Aorta (tissue), 5 donors: ENCODE measurements around the gene VAX1. TPM values are rescaled to one million over a fixed set of nuclear protein-coding genes. Genes with fewer than 3 reads are reported as not detected.
"Not testable (repeated sequence)": the region's sequence is repeated elsewhere in the genome, so short reads cannot be mapped to it uniquely, and the experiment has no call there.

ENCODE experiments used
- ATAC-seq: fragments of 200-7000 bp; cut with Tn5 transposase; one replicate; pipeline ENCODE4 v1.9.1; 2022; ENCODE audit warnings: moderate library complexity; ENCODE audit not compliant: low FRiP score
- DNase-seq, 2 donors: peaks; one replicate each; pipeline ENCODE4 v3.0.0-alpha.2; 2020
- H3K27ac ChIP-seq, 2 donors: one replicate each; pipeline ENCODE4 v1.5.1; 2013; ENCODE audit warnings: low read length in 2 of 2, mild to moderate bottlenecking in 2 of 2, moderate library complexity in 2 of 2, control low read depth in 1 of 2, inconsistent platforms in 1 of 2, low read depth in 1 of 2
- H3K27me3 ChIP-seq, 2 donors: one replicate each; pipeline ENCODE4 v1.6.1; 2013; ENCODE audit warnings: control low read depth in 1 of 2, low read length in 1 of 2, mild to moderate bottlenecking in 1 of 2, moderate library complexity in 1 of 2; ENCODE audit not compliant: insufficient read depth in 2 of 2, control insufficient read depth in 1 of 2
- H3K36me3 ChIP-seq, 2 donors: one replicate each; pipeline ENCODE4 v1.6.1; 2013; ENCODE audit warnings: control low read depth in 1 of 2, low read length in 1 of 2, mild to moderate bottlenecking in 1 of 2; ENCODE audit not compliant: insufficient read depth in 2 of 2, control insufficient read depth in 1 of 2
- H3K4me1 ChIP-seq, 2 donors: one replicate each; pipeline ENCODE4 v1.6.1; 2013; ENCODE audit warnings: low read length in 2 of 2, control low read depth in 1 of 2, mild to moderate bottlenecking in 1 of 2, moderate library complexity in 1 of 2; ENCODE audit not compliant: insufficient read depth in 2 of 2, control insufficient read depth in 1 of 2
- H3K4me3 ChIP-seq, 2 donors: one replicate each; pipeline ENCODE4 v1.5.1; 2013; ENCODE audit warnings: low read length in 2 of 2, control low read depth in 1 of 2, mild to moderate bottlenecking in 1 of 2
- H3K9me3 ChIP-seq: one replicate; pipeline ENCODE4 v1.6.1; 2013; ENCODE audit warnings: mild to moderate bottlenecking, low read length; ENCODE audit not compliant: control insufficient read depth
- WGBS, 2 donors: extraction: QIAGEN DNeasy Blood & Tissue Kit; methylation state at CpG; one replicate each; pipeline ENCODE4 v1.1.7; 2013; 5-methylcytosine and 5-hydroxymethylcytosine counted together
- intact Hi-C, 2 donors: fragments of 100-400 bp; cut with DNase I; formaldehyde crosslinking; loops; one replicate each; pipeline versions ENCODE4 v1.14.2 to v1.15.0; 2022
- polyA plus RNA-seq, 2 donors: library from polyadenylated mRNA; stranded (reverse); fragments of 200-250 nt; gene quantifications; one replicate each; pipeline ENCODE4 v1.2.3, GENCODE V29; 2013
- total RNA-seq, 2 donors: library from RNA; stranded (reverse); fragmentation: NEBNext Ultra II Directional; extraction: Animal tissue kit (Norgen Biotek cat#: 25700); gene quantifications; one replicate each; pipeline ENCODE4 v1.2.1, GENCODE V29; 2021
- donor health status: healthy with polysubstance abuse.
- donor health status: Bipolar disorder and iron deficiency.
- donor health status: DM: no; HTN: no; CAD: no.
- donor health status: DM: no; HTN: no; CAD: no.
- donor health status: DM: yes; HTN: yes; CAD: no.

The VAX1 gene
- total and polyA plus RNA-seq, 4 donors, result not detected

GRCh38 chr10:117134056-117134305 lies 4.1 kb downstream of the VAX1 start:
- H3K4me1 ChIP-seq, result no peaks in the 10 kb centered on the region
- H3K9me3 ChIP-seq, result no peaks in the 10 kb centered on the region
- H3K27me3 ChIP-seq, result no peaks in the 10 kb centered on the region
- ATAC-seq, result no peak
- no peaks in the 10 kb centered on the region for H3K36me3 ChIP-seq
- WGBS, 2 donors, result 2 to 5% methylated on average over 18 to 28 of the region's 28 CpGs
- intact Hi-C loops, result no loop called here
- DNase-seq, result no peak
- H3K27ac ChIP-seq, result no peak overlapping the region
- no peak overlapping the region for H3K4me3 ChIP-seq

- intact Hi-C loops, result no loop called here
- DNase-seq (no peak), ATAC-seq (no peak)
- no peaks in the 10 kb centered on the region for H3K27me3 ChIP-seq
- no peaks in the 10 kb centered on the region for H3K36me3 ChIP-seq
- H3K27ac ChIP-seq, result no peak overlapping the region
- H3K9me3 ChIP-seq, result no peaks in the 10 kb centered on the region
- H3K4me3 ChIP-seq, result no peak overlapping the region
- no peaks in the 10 kb centered on the region for H3K4me1 ChIP-seq
- 7 to 10% methylated on average over 29 to 30 of the region's 30 CpGs for WGBS, 2 donors
Measured at GRCh38 chr10:117133273-117134055, 4.6 kb downstream of the VAX1 start.

- ATAC-seq (no peak), DNase-seq (no peak)
- Histone ChIP-seq H3K27me3 (no peaks in the 10 kb centered on the region), H3K4me3 (no peak overlapping the region), H3K36me3 (no peaks in the 10 kb centered on the region), H3K27ac (no peak overlapping the region), H3K4me1 (no peaks in the 10 kb centered on the region), H3K9me3 (no peaks in the 10 kb centered on the region)
- WGBS, 2 donors, result 3 to 9% methylated on average over 27 of the region's 27 CpGs
- intact Hi-C loops, result no loop called here
Measured at GRCh38 chr10:117132751-117133231, 5.3 kb downstream of the VAX1 start.

- DNase-seq (peak in 1 of 2 donors; percentile 74), ATAC-seq (no peak)
- Histone ChIP-seq H3K4me3 (no peak overlapping the region), H3K36me3 (no peaks in the 10 kb centered on the region), H3K4me1 (no peaks in the 10 kb centered on the region), H3K27ac (no peak overlapping the region), H3K27me3 (no peaks in the 10 kb centered on the region), H3K9me3 (no peaks in the 10 kb centered on the region)
- intact Hi-C loops, result no loop called here
- 6 to 9% methylated on average over 47 of the region's 47 CpGs for WGBS, 2 donors
Measured at GRCh38 chr10:117131376-117132327, 6.4 kb downstream of the VAX1 start.

GRCh38 chr10:117130862-117131375 lies 7.2 kb downstream of the VAX1 start:
- H3K9me3 ChIP-seq, result peaks cover under 1% of the 10 kb centered on the region
- 31 to 56% methylated on average over 8 of the region's 8 CpGs for WGBS, 2 donors
- no peak for ATAC-seq
- H3K4me1 ChIP-seq, result no peaks in the 10 kb centered on the region
- no peak overlapping the region for H3K27ac ChIP-seq
- H3K4me3 ChIP-seq, result no peak overlapping the region
- intact Hi-C loops, result no loop called here
- H3K36me3 ChIP-seq, result no peaks in the 10 kb centered on the region
- H3K27me3 ChIP-seq, result no peaks in the 10 kb centered on the region
- no peak for DNase-seq

GRCh38 chr10:117130346-117130745 lies 7.7 kb downstream of the VAX1 start:
- H3K36me3 ChIP-seq, result no peaks in the 10 kb centered on the region
- no peak overlapping the region for H3K4me3 ChIP-seq
- H3K27me3 ChIP-seq, result peaks cover 0 to 3% of the 10 kb centered on the region in 2 donors
- no peak overlapping the region for H3K27ac ChIP-seq
- DNase-seq (no peak), ATAC-seq (no peak)
- no peaks in the 10 kb centered on the region for H3K4me1 ChIP-seq
- intact Hi-C loops, result no loop called here
- WGBS, 2 donors, result 89 to 92% methylated on average over 2 of the region's 2 CpGs
- H3K9me3 ChIP-seq, result peaks cover 2% of the 10 kb centered on the region

GRCh38 chr10:117126645-117127044 lies 11.4 kb downstream of the VAX1 start:
- H3K36me3 ChIP-seq, H3K4me3 ChIP-seq, H3K9me3 ChIP-seq, ATAC-seq, DNase-seq, H3K27ac ChIP-seq, H3K27me3 ChIP-seq, intact Hi-C loops, H3K4me1 ChIP-seq: not testable (repeated sequence)
- WGBS, 2 donors, result 95 to 96% methylated on average over 12 to 16 of the region's 23 CpGs

- Histone ChIP-seq H3K4me1 (no peaks in the 10 kb centered on the region), H3K9me3 (peaks cover 2% of the 10 kb centered on the region), H3K4me3 (no peak overlapping the region), H3K36me3 (no peaks in the 10 kb centered on the region), H3K27me3 (peaks cover 0 to 3% of the 10 kb centered on the region in 2 donors), H3K27ac (no peak overlapping the region)
- intact Hi-C loops, result no loop called here
- DNase-seq, result no peak
- no peak for ATAC-seq
- WGBS, 2 donors, result 50 to 69% methylated on average over 26 of the region's 26 CpGs
Measured at GRCh38 chr10:117126034-117126433, 12.0 kb downstream of the VAX1 start.
